GM18520 (cell line): ENCODE measurements around the gene KLHL11.
"Not testable (repeated sequence)": the region's sequence is repeated elsewhere in the genome, so short reads cannot be mapped to it uniquely, and the experiment has no call there.

Source experiments
- ATAC-seq: cut with Tn5 transposase; IDR thresholded peaks from one replicate; pipeline ENCODE4 v1.9.1; 2021; ENCODE audit not compliant: unreplicated experiment

The KLHL11 gene

GRCh38 chr17:41837761-41838538, 27.3 kb downstream of the KLHL11 start, which contains the start of gene KLHL10:
Gene KLHL10 (plus strand): TSS chr17:41837825. CDS start chr17:41837933, 108 bp downstream.
- ATAC-seq: no peak

GRCh38 chr17:41836550-41837196, 28.6 kb downstream of the KLHL11 start:
- no peak for ATAC-seq

GRCh38 chr17:41835800-41836549, 29.2 kb downstream of the KLHL11 start, which contains the start of gene NT5C3B:
Gene NT5C3B (minus strand): TSS chr17:41836232. CDS start chr17:41836193, 39 bp downstream.
- no peak for ATAC-seq

GRCh38 chr17:41835214-41835799, 29.9 kb downstream of the KLHL11 start:
- no peak for ATAC-seq

- not testable (repeated sequence) for ATAC-seq
Observed at GRCh38 chr17:41829961-41830360, 35.3 kb downstream of the KLHL11 start.

GRCh38 chr17:41825175-41825845, 39.9 kb downstream of the KLHL11 start:
- ATAC-seq: no peak

GRCh38 chr17:41824086-41824485, 41.1 kb downstream of the KLHL11 start:
- ATAC-seq: no peak

GRCh38 chr17:41823580-41823979, 41.6 kb downstream of the KLHL11 start:
- no peak for ATAC-seq

- no peak for ATAC-seq
Observed at GRCh38 chr17:41823141-41823524, 42.1 kb downstream of the KLHL11 start.

- no peak for ATAC-seq
Observed at GRCh38 chr17:41822216-41823140, 42.7 kb downstream of the KLHL11 start.

GRCh38 chr17:41821776-41822175, 43.4 kb downstream of the KLHL11 start:
- ATAC-seq: no peak

- ATAC-seq: no peak
Observed at GRCh38 chr17:41818024-41818423, 47.2 kb downstream of the KLHL11 start.

- no peak for ATAC-seq
Observed at GRCh38 chr17:41816637-41817320, 48.4 kb downstream of the KLHL11 start.

GRCh38 chr17:41814195-41814594, 51.0 kb downstream of the KLHL11 start:
- ATAC-seq: no peak

- ATAC-seq: no peak
Observed at GRCh38 chr17:41813699-41814124, 51.5 kb downstream of the KLHL11 start.

GRCh38 chr17:41813152-41813680, 52.0 kb downstream of the KLHL11 start:
- no peak for ATAC-seq

GRCh38 chr17:41812381-41813151, 52.7 kb downstream of the KLHL11 start, which contains the start of gene FKBP10:
Gene FKBP10 (plus strand): TSS chr17:41813004. CDS start chr17:41813035, 31 bp downstream.
- ATAC-seq: no peak
